Stimulated activated CD4-positive, alpha-beta T cell treated with anti-CD3 and anti-CD28 coated beads, Interleukin-2, amount 100 ng/mL, for 24 hours (primary cell): ENCODE measurements around the gene SOCS2.
"Not testable (repeated sequence)": the region's sequence is repeated elsewhere in the genome, so short reads cannot be mapped to it uniquely, and the experiment has no call there.

Experiments used
- DNase-seq, 2 donors: peaks; one replicate each; pipeline ENCODE4 v3.0.0-alpha.2; 2020

The SOCS2 gene

DNA sequence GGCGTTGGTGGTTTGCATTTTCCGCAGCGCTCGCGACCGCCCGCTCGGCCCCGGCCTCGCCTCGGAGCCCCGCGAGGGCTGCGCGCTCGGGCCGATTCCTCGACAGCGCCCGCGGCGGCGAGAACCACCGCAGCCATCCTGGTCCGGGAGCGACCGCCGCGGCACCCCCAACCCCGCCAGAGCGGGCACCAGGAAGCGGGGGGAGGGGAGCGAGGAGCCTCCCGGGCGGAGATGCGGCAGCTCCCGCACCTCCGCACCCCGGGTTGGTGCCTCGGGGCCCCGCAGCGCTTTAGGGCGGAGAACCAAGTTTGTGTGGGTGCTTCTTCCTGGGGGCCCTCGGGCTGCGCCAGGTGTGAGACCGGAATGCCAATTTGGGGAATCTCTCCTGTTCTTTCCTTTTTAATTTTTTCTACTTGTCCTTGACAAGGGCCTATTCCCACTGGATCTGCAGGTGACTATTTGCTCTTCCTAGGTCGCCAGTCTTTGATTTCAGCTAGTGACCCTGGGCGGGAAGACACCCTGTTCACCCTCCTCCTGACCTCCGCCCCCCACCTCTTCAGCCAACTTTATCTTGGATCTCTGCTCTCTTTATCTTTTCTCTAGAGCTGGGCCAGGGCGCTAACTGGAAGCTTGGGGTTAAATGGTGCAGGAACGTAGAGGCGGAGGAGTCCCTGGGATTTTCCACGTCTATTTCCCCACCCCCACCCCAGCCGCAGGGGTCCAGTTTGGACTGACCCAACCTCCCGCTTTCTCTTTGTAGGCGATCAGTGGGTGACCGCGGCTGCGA, at the start of gene SOCS2:
Gene SOCS2 (plus strand): TSS at position 751 of the 787 bp plus-strand sequence. CDS start 223 bp downstream, outside the sequence.
- peak; percentile 40 to 48 for DNase-seq

GRCh38 chr12:93524386-93525133, 47.9 kb upstream of the SOCS2 start:
- no peak for DNase-seq

- DNase-seq = no peak
Measured at GRCh38 chr12:93526786-93527428, 45.6 kb upstream of the SOCS2 start.

DNA sequence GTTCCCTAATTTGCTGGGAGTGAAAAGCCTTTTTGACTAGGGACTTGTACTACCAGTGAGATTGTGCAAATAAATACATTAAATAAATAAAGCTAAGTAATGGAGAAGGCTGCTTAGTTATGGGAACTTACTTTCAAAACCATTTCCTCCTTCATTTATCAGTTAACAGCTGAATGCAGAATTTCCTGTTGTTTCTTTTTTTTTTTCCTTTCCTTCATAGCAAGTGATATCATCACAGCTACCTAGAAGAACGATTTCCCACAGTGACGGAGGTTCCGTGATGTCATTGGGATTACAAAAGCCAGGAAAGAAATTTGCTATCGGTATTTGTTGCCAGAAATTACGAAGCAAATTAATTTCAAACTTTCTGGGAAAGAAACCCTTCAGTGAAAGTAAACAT, 42.1 kb upstream of the SOCS2 start:
- DNase-seq = no peak

GRCh38 chr12:93533310-93533709, 39.2 kb upstream of the SOCS2 start:
- no peak for DNase-seq

GRCh38 chr12:93536111-93536765, 36.2 kb upstream of the SOCS2 start:
- DNase-seq = no peak

- DNase-seq = no peak
Measured at GRCh38 chr12:93536766-93537488, 35.5 kb upstream of the SOCS2 start.

DNA sequence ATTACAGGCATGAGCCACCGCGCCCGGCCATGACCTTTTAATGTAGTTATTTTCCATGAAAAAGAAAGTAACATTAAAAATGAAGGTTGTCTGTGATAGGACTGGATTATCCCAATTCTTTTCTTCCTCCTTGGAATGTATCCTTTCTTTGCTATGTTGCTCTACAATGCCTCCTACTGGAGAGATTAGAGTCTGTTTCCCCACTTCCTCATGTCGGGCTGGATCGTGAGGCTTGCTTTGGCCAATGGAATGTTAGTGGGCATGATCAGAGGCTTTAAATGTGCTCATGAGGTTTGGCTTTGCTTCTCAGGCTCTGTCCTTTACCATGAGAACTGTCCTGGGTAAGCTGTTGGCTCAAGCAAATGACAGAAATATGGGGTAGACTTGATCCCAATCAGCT, 34.7 kb upstream of the SOCS2 start:
- DNase-seq = no peak

DNA sequence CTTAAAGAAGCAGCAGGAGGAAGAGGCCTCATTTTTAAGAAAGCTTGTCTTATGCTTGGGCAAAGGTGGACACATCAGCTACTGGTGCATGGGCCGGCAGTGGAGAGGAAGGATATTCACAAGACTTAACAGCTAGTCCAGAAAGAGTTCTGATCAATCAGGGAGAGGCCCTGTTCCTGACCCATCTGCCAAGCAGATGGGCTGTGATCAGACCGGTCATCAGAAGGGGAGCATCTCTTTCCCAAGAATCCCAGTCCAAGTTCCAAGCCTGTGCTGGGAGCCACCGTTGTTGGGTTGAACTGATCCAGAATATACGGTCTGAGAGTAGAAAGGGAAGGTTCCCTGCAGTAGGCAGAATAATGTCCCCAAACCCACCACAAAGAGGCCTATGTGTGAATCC, 32.7 kb upstream of the SOCS2 start:
- DNase-seq = no peak

DNA sequence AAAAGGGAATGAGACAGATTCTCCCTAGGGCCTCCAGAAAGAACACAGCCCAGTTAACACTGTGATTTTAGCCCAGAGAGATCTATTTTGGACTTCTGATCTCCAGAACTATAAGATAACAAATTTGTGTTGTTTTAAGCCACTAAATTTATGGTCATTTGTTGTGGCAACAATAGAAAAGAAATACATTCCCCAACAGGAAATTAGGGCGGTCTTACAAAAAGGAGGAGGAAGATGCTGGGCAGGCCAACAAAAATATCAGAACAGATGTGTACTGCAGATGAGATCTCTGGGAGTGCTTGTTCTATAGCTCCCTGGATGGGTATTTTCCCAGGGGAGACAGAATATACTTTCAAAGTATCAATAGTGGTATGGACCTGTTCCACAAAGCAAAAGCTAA, 32.0 kb upstream of the SOCS2 start:
- no peak for DNase-seq

DNA sequence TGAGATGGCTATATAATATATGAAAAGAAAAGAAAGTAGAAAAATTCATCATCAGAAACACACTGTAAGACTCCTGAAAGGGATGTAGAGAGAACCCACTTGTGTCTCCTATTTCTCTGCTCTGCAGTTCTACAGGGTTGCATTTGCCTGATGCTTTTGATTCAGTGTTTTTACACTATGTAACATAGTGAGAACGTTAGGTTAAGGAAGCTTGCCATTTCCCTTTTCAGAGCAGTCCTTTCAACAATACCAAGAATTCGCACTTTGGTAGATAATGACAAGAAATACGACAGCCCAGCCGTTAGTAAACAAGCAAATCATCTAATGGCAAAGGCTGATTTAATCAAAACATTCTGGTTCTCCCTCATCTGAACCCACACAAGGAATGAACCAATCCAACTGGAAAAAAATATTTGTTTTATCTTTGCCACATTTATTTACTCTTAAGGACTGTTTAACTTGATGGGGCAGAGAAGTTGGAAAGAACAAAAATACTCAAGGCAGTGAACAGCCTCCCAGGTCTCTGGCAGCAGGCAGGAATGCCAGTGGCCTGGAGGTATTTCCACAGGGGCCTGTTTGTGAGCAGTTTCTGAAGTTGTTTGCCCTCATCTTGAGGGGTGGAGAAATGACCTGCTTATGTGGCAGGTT, 30.8 kb upstream of the SOCS2 start:
- DNase-seq = no peak

DNA sequence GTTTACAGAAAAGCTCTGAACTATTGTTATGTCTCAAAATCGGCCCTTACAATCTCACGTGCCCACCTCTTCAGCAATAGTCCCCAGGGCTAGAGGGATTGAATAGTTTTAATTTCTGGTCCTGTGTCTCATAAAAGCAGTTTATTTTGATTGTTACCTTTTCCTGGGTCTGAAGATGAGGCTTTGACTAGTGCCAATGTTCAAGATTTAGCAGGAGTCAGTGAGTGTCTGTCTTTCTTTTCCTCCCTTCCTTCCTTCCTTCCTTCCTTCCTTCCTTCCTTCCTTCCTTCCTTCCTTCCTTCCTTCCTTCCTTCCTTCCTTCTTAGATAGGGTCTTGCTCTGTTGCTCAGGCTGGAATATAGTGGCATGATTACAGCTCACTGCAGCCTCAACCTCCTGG, 24.7 kb upstream of the SOCS2 start:
- DNase-seq = no peak

GRCh38 chr12:93549174-93549573, 23.3 kb upstream of the SOCS2 start:
- no peak for DNase-seq

- no peak for DNase-seq
Measured at GRCh38 chr12:93550748-93551611, 21.5 kb upstream of the SOCS2 start.

GRCh38 chr12:93552427-93552826, 20.0 kb upstream of the SOCS2 start:
- DNase-seq = no peak

- not testable (repeated sequence) for DNase-seq
Measured at GRCh38 chr12:93557879-93558278, 14.6 kb upstream of the SOCS2 start.

DNA sequence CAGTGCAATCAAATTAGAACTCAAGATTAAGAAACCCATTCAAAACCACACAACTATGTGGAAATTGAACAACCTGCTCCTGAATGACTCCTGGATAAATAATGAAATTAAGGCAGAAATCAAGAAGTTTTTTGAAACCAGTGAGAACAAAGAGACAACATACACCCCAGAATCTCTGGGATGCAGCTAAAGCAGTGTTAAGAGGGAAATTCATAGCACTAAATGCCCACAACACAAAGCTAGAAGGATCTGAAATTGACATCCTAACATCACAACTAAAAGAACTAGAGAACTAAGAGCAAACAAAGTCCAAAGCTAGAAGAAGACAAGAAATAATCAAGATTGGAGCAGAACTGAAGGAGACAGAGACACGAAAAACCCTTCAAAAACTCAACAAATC, 13.8 kb upstream of the SOCS2 start:
- not testable (repeated sequence) for DNase-seq

DNA sequence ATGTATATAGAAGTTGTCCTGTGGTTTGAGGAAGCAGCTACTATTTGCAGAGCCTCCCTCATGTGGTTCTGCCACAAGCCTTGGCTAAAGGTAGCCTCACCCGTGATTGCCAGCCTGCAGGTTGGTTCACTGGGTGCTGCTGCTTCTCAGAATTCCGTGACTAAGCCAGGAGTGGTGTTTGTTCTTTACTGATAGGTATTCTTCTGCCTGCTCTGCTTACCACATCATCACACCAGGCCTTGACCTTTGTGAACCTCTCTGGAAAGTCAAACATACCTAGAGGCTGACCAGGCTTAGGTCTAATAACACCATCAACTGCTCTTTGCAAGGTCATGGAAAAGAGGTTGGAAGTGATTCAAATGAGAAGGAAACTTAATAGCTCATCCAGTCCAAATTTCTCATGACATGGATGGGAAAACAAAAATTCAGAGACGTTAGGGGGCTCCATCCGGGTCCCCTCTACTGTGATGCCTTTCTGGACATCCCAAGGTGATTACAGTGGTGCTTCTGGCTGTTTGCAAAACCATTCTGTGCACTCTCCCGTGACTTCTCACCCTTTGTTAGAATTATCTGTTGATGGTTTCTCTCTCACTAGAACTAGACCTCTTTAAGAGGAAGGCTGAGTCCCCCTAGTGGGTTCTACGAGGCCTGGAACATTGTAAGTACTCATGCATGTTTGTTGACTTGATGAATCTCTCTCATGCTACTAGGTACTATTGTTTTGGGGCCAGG, 8.5 kb upstream of the SOCS2 start:
- no peak for DNase-seq

DNA sequence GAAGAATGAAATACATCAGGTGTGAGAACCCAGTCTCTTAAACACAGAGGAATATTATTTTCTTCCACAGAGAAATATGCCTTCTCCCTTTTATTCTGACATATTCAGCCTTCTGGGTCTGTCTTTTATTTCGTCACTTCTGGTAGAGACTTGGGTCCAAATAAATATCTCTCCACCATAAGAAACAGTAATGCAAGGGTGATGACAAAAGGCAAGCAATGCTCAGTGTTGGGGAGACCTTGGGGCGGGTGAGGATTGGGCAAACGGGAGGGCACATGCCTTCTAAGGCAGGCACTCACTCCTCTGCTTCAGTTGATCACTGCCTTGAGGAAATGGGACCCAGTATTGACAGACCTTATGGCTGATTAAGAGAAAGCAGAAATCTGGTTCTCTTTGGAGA, 6.7 kb upstream of the SOCS2 start:
- DNase-seq = no peak

- DNase-seq = no peak
Measured at GRCh38 chr12:93567174-93567573, 5.3 kb upstream of the SOCS2 start.
